Measurements from ENCODE around the gene SLC44A4. TPM values are rescaled to one million over a fixed set of nuclear protein-coding genes. Genes with fewer than 3 reads are reported as not detected.

Gene SLC44A4
- total and polyA plus RNA-seq, 9 of the 15 experiments (the other 6 are each of a cell fraction or from before 2014, with no cell fraction given): 7.9 to 18.6 (median 11.2) TPM

DNA sequence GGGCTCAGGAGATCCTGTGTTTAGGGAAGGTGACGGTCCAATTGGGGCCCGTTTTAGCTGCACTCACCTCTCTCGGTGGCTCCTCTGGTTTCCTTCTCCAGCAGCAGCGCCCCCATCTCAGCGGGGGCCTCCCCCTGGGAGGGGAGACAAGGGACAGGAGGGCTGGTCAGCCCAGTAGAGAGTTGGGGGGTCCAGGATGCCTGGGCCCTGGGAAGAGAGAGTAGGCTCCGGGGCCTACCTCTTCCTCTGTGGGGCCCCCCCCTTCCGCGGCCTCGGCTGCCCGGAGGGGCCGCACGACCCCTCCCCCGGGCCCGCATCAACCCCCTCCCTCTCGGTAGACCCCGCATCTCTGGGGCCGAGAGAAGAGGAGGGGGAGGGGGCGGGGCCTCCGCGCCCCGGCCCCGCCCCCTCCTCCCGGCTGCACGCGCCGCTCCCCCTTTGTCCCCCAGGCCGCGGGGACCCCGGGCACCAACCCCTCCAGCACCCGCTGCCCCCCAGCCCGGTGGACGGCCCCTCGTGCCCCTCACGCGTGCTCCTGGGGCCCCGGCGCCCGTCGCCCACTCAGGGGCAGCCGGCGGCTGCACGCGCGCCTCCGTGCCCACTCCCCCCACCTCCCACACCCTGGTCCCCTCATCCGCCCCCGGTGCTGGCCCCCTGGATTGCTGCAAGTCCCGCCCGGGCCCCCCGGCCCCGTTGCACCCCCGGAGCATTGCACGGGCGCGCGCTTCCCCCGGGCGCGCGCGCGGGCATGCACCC lies 18.2 kb upstream of the SLC44A4 start (continued):
- TF ChIP-seq MCM2 (IDR thresholded peaks at IDR 0.05; ENCODE audit: low read depth): no peak
- no peak for TF ChIP-seq NR3C1 (CRISPR knock-in tag; IDR thresholded peaks at IDR 0.05)
- no peak for TF ChIP-seq PHB (CRISPR knock-in tag; IDR thresholded peaks at IDR 0.05)
- TF ChIP-seq, protein P1, sequence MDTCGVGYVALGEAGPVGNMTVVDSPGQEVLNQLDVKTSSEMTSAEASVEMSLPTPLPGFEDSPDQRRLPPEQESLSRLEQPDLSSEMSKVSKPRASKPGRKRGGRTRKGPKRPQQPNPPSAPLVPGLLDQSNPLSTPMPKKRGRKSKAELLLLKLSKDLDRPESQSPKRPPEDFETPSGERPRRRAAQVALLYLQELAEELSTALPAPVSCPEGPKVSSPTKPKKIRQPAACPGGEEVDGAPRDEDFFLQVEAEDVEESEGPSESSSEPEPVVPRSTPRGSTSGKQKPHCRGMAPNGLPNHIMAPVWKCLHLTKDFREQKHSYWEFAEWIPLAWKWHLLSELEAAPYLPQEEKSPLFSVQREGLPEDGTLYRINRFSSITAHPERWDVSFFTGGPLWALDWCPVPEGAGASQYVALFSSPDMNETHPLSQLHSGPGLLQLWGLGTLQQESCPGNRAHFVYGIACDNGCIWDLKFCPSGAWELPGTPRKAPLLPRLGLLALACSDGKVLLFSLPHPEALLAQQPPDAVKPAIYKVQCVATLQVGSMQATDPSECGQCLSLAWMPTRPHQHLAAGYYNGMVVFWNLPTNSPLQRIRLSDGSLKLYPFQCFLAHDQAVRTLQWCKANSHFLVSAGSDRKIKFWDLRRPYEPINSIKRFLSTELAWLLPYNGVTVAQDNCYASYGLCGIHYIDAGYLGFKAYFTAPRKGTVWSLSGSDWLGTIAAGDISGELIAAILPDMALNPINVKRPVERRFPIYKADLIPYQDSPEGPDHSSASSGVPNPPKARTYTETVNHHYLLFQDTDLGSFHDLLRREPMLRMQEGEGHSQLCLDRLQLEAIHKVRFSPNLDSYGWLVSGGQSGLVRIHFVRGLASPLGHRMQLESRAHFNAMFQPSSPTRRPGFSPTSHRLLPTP (IDR thresholded peaks at IDR 0.05; ENCODE audit: borderline replicate concordance, extremely low read depth, insufficient read length): no peak
- no peak for TF ChIP-seq HNRNPH1 (optimal IDR thresholded peaks at IDR 0.05; ENCODE audit: low read depth, low read length)
- TF ChIP-seq ZNF239 (CRISPR knock-in tag; IDR thresholded peaks at IDR 0.05): no peak
- TF ChIP-seq KLF6 (CRISPR knock-in tag; IDR thresholded peaks at IDR 0.05; ENCODE audit: borderline replicate concordance): no peak
- no peak for TF ChIP-seq BCL6 (CRISPR knock-in tag; IDR thresholded peaks at IDR 0.05)
- TF ChIP-seq BHLHE40 (IDR thresholded peaks at IDR 0.05; ENCODE audit: low read length): peak; percentile 29; the same call in 1 of the 2 replicates
- no peak for TF ChIP-seq CHD4 (IDR thresholded peaks at IDR 0.05; ENCODE audit: insufficient read depth, insufficient replicate concordance, low read depth, low read length, poor library complexity, severe bottlenecking)
- no peak for TF ChIP-seq ZBTB8A (IDR thresholded peaks at IDR 0.05; ENCODE audit: partially characterized antibody)
- no peak for TF ChIP-seq FOSL1 (tag; conservative IDR thresholded peaks at IDR 0.05)
- peak; percentile 86 for TF ChIP-seq PCBP1 (IDR thresholded peaks at IDR 0.05; ENCODE audit: low read depth, low read length, poor library complexity, severe bottlenecking)
- no peak for TF ChIP-seq PHF20 (IDR thresholded peaks at IDR 0.05; ENCODE audit: partially characterized antibody)
